SHP77 (cell line): ENCODE results near the gene SERPINB12.

Experiments used
- DNase-seq, 2 experiments: peaks; one replicate each; lab custom pipeline; 2025; lab: John Stamatoyannopoulos, UW

SERPINB12 gene

DNA sequence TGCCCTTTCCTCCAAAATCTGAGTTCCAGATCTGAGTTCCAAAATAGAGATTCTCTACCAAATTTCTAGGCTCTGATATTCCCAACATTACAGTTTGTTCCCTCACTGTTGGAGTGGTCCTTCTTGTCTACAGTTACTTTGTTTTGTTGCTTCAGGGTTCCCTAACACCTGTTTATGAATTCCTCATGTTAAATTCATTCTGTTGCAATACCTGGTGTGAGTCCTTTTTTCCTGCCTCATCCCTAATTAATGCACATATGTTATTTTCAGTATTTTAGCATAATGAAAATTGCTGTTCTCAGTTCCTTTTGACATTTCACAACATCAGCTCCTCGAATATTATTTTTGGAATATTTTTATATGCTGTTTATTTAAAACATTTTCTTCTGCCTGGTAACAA, 61.2 kb downstream of the SERPINB12 start:
- no peak for DNase-seq

- no peak for DNase-seq
These were observed 61.6 kb downstream of the SERPINB12 start for GRCh38 chr18:63603772-63604171.

- DNase-seq = peak; percentile 9 to 10
These were observed 62.8 kb downstream of the SERPINB12 start for GRCh38 chr18:63604791-63605567.

GRCh38 chr18:63606526-63606925, 64.4 kb downstream of the SERPINB12 start:
- DNase-seq = no peak

DNA sequence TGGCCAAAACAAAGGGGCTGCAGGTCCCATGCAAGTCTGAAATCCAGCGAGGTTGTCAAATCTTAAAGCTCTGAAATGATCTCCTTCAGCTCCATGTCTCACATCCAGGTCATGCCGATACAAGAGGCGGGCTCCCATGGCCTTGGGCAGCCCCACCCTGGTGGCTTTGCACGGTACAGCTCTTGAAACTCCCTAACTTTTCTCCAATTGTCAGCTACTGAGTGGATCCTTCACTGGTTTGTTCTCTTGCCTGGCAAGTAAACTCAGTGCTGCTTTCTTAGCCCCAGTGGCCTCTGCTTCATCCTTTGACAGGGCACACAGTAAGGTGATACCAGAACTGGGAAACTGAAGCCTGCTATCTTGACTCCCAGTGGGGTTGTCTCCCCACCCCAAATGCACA, 71.3 kb downstream of the SERPINB12 start:
- DNase-seq = no peak

DNA sequence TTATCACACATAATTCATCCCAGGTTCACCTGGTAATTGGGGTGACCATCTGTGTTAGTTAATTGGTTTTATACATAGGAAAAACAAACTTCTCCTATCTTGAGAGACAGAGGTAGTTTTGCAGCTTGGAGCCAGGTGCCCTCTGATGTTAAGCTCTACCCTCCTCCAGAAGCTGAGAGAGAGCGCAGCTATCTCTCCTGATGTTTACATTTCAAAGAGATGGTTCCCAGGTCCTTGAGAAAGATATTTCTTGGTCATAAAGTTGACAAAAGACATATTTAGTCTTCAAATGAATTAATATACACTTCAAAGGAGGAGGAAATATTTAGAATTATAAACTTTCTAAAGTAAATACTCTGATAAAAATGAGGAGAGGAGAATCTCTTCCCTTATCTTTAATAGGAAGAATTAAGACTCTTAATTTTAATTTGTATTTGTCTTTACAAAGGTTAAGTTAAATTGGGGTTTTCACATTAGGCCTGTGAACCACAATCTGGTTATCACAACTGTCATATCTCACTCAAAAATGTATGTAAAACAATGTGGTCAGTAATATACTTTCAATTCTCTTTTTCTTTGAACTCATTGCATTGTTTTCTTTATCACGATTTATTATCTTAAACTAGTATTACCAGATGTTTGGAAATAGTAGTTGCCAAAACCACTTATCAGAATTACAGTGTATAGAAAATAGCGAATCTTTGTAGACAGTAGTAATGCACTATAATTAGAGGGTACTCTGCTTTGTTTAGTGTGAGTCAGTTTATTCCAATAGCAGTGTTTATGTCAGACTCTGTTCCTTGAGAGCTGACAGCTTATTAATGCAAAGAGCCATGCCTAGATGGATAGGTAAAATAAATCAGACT, 75.1 kb downstream of the SERPINB12 start:
- DNase-seq = peak in 1 of 2 experiments; percentile 12

DNA sequence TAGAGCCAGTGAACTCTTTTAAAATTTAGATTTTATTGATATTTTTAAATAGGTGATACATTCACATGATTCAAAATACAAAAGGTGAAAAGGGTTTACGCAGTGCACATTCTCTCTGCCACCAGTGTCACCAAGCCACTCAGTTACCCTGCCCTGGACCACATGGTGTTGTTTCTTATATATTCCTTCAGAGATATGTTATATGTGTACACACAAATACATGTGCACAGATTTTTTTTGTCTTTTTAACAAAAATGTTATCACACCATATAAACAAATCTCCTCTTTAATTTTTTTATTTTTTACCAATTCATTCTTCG, 75.7 kb downstream of the SERPINB12 start:
- DNase-seq = no peak
